ENCODE data around the gene CFDP1.

CFDP1 gene

GRCh38 chr16:75264999-75265910 is 168.0 kb downstream of the CFDP1 start:
- TF ChIP-seq CTCF (IDR thresholded peaks at IDR 0.05; ENCODE audit: borderline replicate concordance, insufficient read depth, low read depth, low read length) = no peak
- H3K4me3 ChIP-seq (ENCODE audit: low read depth, low read length) = peak overlapping the region; percentile 78

- peak overlapping the region; percentile 78 for H3K4me3 ChIP-seq (ENCODE audit: low read depth, low read length)
- no peak for TF ChIP-seq CTCF (IDR thresholded peaks at IDR 0.05; ENCODE audit: borderline replicate concordance, insufficient read depth, low read depth, low read length)
These were observed 168.8 kb downstream of the CFDP1 start for GRCh38 chr16:75264457-75264998.

- no peak overlapping the region for H3K4me3 ChIP-seq (ENCODE audit: low read depth, low read length)
- no peak for TF ChIP-seq CTCF (IDR thresholded peaks at IDR 0.05; ENCODE audit: borderline replicate concordance, insufficient read depth, low read depth, low read length)
These were observed 169.3 kb downstream of the CFDP1 start for GRCh38 chr16:75263963-75264445.

DNA sequence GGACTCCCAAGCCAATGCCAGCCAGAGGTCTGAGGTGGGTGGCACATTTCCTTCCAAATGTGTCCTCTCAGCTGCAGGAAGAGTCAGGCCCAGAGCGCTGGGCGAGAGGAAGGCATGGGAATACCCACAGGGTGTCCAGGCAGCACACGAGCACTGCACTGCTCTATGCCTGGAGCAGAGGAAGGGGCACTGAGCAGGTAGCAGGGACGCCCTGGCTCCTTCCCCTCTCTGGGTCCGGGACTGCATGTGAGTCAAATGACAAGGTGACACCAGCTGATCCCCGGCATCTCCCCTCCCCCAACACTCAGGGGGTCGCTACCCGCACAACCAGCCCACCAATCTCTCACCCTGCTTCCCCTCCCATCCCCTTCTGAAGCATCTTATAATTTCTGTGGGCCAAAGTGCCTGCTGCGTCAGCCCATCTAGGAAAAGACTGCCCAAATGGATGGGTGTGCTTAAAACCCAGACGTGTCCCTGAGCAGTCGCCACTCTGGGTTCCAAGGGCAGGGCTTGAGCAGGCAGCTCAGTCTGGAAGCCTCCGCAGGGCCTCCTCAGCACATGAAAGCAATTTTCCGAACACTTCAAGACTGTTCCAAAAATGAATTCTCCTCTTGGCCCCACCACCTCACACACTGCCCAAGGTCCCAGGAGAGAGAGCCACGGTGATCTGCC is 169.9 kb downstream of the CFDP1 start:
- H3K4me3 ChIP-seq (ENCODE audit: low read depth, low read length) = no peak overlapping the region
- TF ChIP-seq CTCF (IDR thresholded peaks at IDR 0.05; ENCODE audit: borderline replicate concordance, insufficient read depth, low read depth, low read length) = no peak

- H3K4me3 ChIP-seq (ENCODE audit: low read depth, low read length) = no peak overlapping the region
- TF ChIP-seq CTCF (IDR thresholded peaks at IDR 0.05; ENCODE audit: borderline replicate concordance, insufficient read depth, low read depth, low read length) = no peak
These were observed 170.5 kb downstream of the CFDP1 start for GRCh38 chr16:75262800-75263127.

GRCh38 chr16:75262104-75262799 is 171.1 kb downstream of the CFDP1 start:
- TF ChIP-seq CTCF (IDR thresholded peaks at IDR 0.05; ENCODE audit: borderline replicate concordance, insufficient read depth, low read depth, low read length) = no peak
- H3K4me3 ChIP-seq (ENCODE audit: low read depth, low read length) = no peak overlapping the region
